Measurements from ENCODE around the gene SMARCC2. TPM values are rescaled to one million over a fixed set of nuclear protein-coding genes. Genes with fewer than 3 reads are reported as not detected.
A peak's percentile ranks its signal among the peaks of the same experiment; 100 is the strongest.

SMARCC2 gene
- total and polyA plus RNA-seq, 2 of the 13 experiments (the other 11 are each of a cell fraction or from before 2014, with no cell fraction given), result 21.3 to 24.1 TPM

- TF ChIP-seq GMEB1 (CRISPR knock-in tag; IDR thresholded peaks at IDR 0.05; ENCODE audit: borderline replicate concordance), result no peak
- no peak for TF ChIP-seq ZMAT3 (CRISPR knock-in tag; conservative IDR thresholded peaks at IDR 0.05)
- 0 out of 2 replicates have a peak, but pooled peaks have one; percentile 36 for TF ChIP-seq MAX (IDR thresholded peaks at IDR 0.05)
- no peak for TF ChIP-seq BRF2 (CRISPR knock-in tag; IDR thresholded peaks at IDR 0.05)
- TF ChIP-seq CENPT (CRISPR knock-in tag; IDR thresholded peaks at IDR 0.05; ENCODE audit: low read depth), result no peak
- peak; percentile 81 for TF ChIP-seq SAP130 (CRISPR knock-in tag; IDR thresholded peaks at IDR 0.05; ENCODE audit: low read depth)
- TF ChIP-seq TRAFD1 (CRISPR knock-in tag; IDR thresholded peaks at IDR 0.05; ENCODE audit: borderline replicate concordance), result no peak
- no peak for TF ChIP-seq ZNF547 (CRISPR knock-in tag; IDR thresholded peaks at IDR 0.05)
- TF ChIP-seq, protein P1, sequence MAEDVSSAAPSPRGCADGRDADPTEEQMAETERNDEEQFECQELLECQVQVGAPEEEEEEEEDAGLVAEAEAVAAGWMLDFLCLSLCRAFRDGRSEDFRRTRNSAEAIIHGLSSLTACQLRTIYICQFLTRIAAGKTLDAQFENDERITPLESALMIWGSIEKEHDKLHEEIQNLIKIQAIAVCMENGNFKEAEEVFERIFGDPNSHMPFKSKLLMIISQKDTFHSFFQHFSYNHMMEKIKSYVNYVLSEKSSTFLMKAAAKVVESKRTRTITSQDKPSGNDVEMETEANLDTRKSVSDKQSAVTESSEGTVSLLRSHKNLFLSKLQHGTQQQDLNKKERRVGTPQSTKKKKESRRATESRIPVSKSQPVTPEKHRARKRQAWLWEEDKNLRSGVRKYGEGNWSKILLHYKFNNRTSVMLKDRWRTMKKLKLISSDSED (CRISPR knock-in tag; IDR thresholded peaks at IDR 0.05), result no peak
- no peak for TF ChIP-seq ZNF850 (CRISPR knock-in tag; conservative IDR thresholded peaks at IDR 0.05)
- TF ChIP-seq HNRNPL (IDR thresholded peaks at IDR 0.05; ENCODE audit: low read depth, low read length), result no peak
- TF ChIP-seq EP300 (IDR thresholded peaks at IDR 0.05; ENCODE audit: low read depth in 2 of 2, low read length in 2 of 2), result no peak
- TF ChIP-seq EP300 (CRISPR knock-in tag; IDR thresholded peaks at IDR 0.05; ENCODE audit: borderline replicate concordance), result no peak
- no peak for TF ChIP-seq ZNF232 (CRISPR knock-in tag; IDR thresholded peaks at IDR 0.05; ENCODE audit: borderline replicate concordance)
- TF ChIP-seq ZNF263 (CRISPR knock-in tag; IDR thresholded peaks at IDR 0.05), result no peak
- TF ChIP-seq, protein P2, sequence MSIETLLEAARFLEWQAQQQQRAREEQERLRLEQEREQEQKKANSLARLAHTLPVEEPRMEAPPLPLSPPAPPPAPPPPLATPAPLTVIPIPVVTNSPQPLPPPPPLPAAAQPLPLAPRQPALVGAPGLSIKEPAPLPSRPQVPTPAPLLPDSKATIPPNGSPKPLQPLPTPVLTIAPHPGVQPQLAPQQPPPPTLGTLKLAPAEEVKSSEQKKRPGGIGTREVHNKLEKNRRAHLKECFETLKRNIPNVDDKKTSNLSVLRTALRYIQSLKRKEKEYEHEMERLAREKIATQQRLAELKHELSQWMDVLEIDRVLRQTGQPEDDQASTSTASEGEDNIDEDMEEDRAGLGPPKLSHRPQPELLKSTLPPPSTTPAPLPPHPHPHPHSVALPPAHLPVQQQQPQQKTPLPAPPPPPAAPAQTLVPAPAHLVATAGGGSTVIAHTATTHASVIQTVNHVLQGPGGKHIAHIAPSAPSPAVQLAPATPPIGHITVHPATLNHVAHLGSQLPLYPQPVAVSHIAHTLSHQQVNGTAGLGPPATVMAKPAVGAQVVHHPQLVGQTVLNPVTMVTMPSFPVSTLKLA (IDR thresholded peaks at IDR 0.05), result no peak
- TF ChIP-seq ZNF30 (CRISPR knock-in tag; IDR thresholded peaks at IDR 0.05), result no peak
- TF ChIP-seq, protein P3, sequence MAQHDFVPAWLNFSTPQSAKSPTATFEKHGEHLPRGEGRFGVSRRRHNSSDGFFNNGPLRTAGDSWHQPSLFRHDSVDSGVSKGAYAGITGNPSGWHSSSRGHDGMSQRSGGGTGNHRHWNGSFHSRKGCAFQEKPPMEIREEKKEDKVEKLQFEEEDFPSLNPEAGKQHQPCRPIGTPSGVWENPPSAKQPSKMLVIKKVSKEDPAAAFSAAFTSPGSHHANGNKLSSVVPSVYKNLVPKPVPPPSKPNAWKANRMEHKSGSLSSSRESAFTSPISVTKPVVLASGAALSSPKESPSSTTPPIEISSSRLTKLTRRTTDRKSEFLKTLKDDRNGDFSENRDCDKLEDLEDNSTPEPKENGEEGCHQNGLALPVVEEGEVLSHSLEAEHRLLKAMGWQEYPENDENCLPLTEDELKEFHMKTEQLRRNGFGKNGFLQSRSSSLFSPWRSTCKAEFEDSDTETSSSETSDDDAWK (CRISPR knock-in tag; IDR thresholded peaks at IDR 0.05), result no peak
- no peak for TF ChIP-seq SIN3A (IDR thresholded peaks at IDR 0.05; ENCODE audit: borderline replicate concordance, low read depth, low read length)
- TF ChIP-seq EZH2 (conservative IDR thresholded peaks at IDR 0.05; ENCODE audit: low read depth, low read length), result no peak
- TF ChIP-seq ZNF564 (CRISPR knock-in tag; IDR thresholded peaks at IDR 0.05), result no peak
Observed at GRCh38 chr12:56129206-56129941, 59.9 kb downstream of the SMARCC2 start (continued).
